ENCODE results near the gene ALG1.
"Not testable (repeated sequence)": the region's sequence is repeated elsewhere in the genome, so short reads cannot be mapped to it uniquely, and the experiment has no call there.

DNA sequence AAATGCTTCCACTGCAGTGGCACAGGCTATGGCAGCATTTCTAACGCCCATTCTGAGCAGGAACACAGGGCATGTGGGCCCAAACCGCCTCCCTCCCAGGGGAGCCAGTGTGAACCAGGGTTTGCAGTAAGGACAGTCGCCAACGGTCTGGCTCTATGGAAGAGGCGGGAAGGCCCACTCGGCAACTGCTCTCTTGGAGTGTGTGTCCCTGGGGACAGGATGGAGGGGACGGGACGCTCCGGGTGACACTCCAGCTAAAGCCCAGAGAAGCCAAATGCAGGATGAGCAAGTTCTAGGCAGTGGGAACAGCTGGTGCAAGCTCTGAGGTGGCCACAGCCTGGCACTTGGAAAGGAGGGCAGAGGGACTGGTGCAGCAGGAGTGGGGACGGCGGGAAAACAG is 22.1 kb downstream of the ALG1 start:
- TF ChIP-seq, protein P1, sequence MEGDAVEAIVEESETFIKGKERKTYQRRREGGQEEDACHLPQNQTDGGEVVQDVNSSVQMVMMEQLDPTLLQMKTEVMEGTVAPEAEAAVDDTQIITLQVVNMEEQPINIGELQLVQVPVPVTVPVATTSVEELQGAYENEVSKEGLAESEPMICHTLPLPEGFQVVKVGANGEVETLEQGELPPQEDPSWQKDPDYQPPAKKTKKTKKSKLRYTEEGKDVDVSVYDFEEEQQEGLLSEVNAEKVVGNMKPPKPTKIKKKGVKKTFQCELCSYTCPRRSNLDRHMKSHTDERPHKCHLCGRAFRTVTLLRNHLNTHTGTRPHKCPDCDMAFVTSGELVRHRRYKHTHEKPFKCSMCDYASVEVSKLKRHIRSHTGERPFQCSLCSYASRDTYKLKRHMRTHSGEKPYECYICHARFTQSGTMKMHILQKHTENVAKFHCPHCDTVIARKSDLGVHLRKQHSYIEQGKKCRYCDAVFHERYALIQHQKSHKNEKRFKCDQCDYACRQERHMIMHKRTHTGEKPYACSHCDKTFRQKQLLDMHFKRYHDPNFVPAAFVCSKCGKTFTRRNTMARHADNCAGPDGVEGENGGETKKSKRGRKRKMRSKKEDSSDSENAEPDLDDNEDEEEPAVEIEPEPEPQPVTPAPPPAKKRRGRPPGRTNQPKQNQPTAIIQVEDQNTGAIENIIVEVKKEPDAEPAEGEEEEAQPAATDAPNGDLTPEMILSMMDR (IDR thresholded peaks at IDR 0.05) = not testable (repeated sequence)
- not testable (repeated sequence) for TF ChIP-seq POLR2A (IDR thresholded peaks at IDR 0.05)

All from thyroid gland (tissue), 4 donors.